ENCODE measurements around the gene ZNF316.

DNA sequence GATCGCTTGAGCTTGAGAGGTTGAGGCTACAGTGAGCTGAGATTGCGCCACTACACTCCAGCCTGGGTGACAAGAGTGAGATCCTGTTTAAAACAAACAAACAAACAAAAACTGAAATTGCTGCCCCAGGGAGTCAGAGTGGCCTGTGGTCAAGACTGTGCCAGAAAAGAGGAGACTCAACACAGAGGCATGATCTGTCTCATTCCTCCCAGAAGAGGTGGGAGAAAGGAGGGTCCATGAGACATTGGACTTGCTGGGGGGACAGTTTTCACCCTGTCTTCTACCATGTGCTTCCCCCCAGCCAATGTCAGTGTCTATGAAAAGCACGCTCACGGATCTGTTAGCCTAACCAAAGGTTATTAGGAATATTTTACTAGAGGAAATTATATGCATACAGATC lies 18.5 kb upstream of the ZNF316 start:
- TF ChIP-seq CTCF (IDR thresholded peaks at IDR 0.05; ENCODE audit: poor library complexity) (no peak), EZH2phosphoT487 (IDR thresholded peaks at IDR 0.05; ENCODE audit: low read depth, severe bottlenecking, unreplicated experiment) (no peak), EZH2 (IDR thresholded peaks at IDR 0.05; ENCODE audit: borderline replicate concordance) (no peak)
